C4-2B (cell line): ENCODE results near the gene LRRC56.

Experiments used
- ZFX ChIP-seq: fragments of 450-650 bp; IDR thresholded peaks from 2 replicates; pipeline ENCODE4 v1.6.1; 2017
- TF ChIP-seq, protein P1 (sequence below): fragments of 450-650 bp; conservative IDR thresholded peaks from 2 replicates; pipeline ENCODE4 v1.5.1; 2017; ENCODE audit warnings: mild to moderate bottlenecking

- TF ChIP-seq, protein P1, sequence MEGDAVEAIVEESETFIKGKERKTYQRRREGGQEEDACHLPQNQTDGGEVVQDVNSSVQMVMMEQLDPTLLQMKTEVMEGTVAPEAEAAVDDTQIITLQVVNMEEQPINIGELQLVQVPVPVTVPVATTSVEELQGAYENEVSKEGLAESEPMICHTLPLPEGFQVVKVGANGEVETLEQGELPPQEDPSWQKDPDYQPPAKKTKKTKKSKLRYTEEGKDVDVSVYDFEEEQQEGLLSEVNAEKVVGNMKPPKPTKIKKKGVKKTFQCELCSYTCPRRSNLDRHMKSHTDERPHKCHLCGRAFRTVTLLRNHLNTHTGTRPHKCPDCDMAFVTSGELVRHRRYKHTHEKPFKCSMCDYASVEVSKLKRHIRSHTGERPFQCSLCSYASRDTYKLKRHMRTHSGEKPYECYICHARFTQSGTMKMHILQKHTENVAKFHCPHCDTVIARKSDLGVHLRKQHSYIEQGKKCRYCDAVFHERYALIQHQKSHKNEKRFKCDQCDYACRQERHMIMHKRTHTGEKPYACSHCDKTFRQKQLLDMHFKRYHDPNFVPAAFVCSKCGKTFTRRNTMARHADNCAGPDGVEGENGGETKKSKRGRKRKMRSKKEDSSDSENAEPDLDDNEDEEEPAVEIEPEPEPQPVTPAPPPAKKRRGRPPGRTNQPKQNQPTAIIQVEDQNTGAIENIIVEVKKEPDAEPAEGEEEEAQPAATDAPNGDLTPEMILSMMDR: no peak
- no peak for TF ChIP-seq ZFX
Measured at GRCh38 chr11:488992-489391, 48.3 kb upstream of the LRRC56 start.
